GM04504 (cell line): Measurements from ENCODE around the gene EPM2A.
"Not testable (repeated sequence)": the region's sequence is repeated elsewhere in the genome, so short reads cannot be mapped to it uniquely, and the experiment has no call there.

ENCODE experiments used
- DNase-seq: peaks from one replicate; pipeline ENCODE4 v3.0.0-alpha.2; 2012; ENCODE audit warnings: low read depth

The EPM2A gene

DNA sequence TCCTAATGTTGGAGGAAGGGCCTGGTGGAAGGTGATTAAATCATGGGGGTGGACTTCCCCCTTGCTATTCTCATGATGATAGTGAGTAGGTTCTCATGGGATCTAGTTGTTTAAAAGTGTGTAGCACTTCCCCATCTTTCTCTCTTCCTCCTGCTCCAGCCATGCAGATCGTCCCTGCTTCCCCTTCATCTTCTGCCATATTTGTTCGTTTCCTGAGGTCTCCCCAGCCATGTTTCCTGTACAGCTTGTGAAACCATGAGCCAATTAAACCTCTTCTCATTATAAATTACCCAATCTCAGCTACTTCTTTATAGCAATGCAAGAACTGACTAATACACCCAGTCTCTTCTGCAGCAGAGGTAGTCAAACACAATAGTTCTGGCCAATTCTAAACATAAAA lies 5.4 kb downstream of the EPM2A start:
- no peak for DNase-seq

DNA sequence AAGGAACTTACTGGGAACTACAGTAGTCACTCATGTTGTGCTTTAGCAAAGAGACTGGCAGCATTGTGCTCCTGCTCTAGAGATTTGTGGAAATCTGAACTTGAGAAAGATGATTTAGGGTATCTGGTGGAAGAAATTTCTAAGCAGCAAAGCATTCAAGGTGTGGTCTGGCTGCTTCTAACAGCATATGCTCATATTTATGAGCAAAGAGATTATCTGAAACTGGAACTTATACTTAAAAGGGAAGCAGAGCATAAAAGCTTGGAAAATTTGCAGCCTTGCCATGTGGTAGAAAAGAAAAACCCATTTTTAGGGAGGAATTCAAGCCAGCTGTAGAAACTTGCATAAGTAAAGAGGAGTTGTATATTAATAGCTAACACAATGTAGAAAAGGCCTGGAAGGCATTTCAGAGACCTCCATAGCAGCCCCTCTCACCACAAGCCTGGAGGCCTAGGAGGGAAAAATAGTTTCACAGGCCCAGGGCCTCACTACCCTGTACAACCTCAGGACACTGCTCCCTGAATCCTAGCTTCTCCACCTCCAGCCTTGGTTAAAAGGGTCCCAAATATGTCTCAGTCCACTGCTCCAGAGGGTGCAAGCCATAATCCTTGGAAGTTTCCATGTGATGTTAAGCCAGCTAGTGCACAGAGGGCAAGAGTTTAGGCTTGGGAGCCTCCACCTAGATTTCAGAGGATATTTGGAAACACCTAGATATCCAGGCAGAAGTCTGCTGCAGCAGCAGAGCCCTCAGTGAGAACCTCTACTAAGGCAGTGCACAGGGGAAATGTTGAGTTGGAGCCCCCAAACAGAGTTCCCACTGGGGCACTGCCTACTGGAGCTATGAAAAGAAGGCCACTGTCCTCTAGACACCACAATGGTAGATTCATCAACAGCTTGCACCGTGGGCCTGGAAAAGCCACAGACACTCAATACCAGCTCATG lies 6.6 kb downstream of the EPM2A start:
- no peak for DNase-seq

DNA sequence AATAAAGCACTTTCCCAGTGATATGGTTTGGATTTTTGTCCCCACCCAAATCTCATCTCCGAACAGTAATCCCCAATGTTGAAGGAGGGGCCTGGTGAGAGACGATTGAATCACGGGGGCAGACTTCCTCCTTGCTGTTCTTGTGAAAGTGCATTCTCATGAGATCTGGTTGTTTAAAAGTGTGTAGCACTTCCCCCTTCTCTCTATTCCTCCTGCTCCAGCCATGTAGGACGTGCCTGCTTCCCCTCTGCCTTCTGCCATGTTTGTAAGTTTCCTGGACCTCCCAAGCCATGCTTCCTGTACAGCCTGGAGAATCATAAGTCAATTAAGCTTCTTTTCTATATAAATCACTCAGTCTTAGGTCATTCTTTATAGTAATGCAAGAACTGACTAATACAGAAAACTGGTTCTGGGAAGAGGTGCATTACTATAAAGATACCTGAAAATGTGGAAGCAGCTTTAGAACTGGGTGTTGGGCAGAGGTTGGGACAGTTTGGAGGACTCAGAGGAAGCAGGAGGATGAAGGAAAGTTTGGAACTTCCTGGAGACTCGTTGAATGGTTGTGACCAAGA lies 7.4 kb downstream of the EPM2A start:
- no peak for DNase-seq

DNA sequence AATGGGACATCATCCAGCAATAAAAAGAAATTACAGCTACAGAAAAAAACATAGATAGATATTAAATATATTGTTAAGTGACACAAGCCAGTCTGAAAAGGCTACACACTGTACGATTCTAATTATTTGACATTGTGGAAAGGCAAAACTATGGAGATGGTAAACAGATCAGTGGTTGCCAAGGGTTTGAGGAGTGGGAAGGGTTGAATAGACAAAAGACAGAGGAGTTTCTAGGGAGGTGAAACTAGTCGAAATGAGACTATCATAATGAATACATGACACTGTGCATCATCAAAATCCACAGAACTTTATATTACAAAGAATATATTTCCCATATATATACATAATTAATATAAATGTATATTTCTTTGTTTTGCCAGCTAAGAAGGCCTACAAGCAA lies 9.8 kb downstream of the EPM2A start:
- no peak for DNase-seq

DNA sequence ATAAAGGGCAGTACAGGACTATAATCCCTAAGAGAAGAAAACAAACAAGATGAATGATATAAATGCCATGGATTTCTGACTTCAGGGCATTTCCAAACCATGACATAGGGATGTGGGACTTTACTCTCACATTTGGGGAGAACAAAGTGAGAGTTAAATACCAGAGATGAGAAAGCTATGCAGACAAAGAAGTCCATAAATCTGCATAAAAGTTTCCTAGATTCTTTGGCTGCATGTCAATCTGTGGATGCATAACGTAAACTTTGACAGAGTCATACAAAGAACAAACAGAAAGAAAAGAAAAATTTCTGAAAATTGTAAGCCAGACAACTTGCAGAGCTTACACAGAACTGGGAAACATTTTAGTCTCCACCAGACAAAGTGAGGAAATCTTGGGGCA lies 11.7 kb downstream of the EPM2A start:
- no peak for DNase-seq

GRCh38 chr6:145722190-145722589 lies 13.1 kb downstream of the EPM2A start:
- DNase-seq: no peak

DNA sequence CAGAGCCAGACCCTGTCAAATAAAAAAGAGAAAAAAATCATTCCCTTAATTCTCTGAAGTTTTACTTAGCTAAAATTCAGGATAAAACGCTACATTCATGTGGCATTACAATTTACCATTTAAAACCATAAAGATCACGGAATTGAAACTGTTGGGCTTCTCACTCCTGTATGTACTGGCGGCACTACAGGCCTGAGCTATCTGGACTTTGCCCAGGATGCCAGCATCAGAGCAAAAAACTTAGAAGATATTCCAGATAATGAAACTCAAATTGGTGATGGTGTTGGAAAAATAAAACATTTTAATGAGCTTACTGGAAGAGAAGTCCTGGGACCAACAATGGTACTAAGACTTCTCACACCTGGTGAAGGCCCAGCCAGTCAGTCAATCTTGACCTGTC lies 14.2 kb downstream of the EPM2A start:
- no peak for DNase-seq

GRCh38 chr6:145715426-145715825 lies 19.9 kb downstream of the EPM2A start:
- no peak for DNase-seq

- DNase-seq: no peak
Observed at GRCh38 chr6:145714731-145715130, 20.6 kb downstream of the EPM2A start.

DNA sequence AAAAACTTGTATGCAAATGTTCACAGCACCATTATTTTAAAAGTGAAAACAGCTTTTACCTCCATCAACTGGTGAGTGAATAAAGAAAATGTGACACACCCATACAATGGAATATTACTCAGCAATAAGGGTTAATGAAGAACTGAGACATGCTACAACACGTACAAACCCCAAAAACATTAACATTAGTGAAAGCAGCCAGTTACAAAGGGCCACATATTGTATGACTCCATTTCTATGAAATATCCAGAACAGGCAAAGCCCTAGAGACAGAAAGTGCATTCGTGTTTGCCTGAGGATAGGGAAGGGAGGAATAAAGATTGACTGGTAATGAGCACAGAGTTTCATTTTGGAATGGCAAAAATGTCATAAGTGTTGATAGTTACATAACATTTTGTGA lies 21.5 kb downstream of the EPM2A start:
- no peak for DNase-seq

- DNase-seq: no peak
Observed at GRCh38 chr6:145711372-145711771, 23.9 kb downstream of the EPM2A start.

DNA sequence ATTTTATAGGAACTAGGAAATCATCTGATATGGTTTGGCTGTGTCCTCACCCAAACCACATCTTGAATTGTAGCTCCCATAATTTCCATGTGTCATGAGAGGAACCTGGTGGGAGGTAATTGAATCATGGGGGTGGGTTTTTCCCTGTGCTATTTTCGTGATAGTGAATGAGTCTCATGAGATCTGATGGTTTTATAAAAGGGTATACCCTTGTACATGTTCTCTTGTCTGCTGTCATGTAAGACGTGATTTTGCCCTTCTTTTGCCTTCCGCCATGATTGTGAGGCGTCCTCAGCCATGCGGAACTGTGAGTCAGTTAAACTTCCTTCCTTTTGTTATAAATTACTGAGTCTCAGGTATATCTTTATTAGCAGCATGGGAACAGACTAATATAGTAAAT lies 27.9 kb downstream of the EPM2A start:
- no peak for DNase-seq

GRCh38 chr6:145705561-145705960 lies 29.8 kb downstream of the EPM2A start:
- no peak for DNase-seq

DNA sequence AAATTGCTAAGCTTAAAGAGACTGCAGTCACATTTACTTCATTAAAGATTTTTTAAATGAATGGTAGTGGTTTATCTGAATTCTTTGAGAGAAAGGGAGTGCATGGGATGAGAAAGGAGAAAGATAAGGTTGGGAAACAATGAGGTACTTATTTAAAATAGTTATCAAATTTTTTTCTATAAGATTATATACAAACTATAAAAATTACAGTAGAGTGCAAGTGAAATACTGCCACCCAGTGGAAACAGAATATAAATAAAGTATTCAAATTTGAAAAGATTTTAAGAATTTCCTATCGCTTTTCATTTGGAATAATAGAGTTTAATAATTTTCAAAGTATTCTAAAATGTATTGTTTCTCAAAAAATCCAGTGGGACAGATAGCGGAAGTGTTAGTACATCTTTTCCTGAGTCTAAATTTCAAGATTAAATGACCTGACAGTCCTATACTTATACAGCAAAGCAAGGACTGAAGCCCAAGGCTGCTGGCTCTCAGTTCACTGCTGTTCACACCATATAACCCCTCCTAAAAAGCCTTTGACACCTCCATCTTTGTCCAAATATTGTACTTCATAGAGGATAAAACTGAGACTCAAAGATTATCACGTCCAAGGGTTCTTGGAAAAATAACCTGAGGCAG lies 31.1 kb downstream of the EPM2A start:
- no peak for DNase-seq

DNA sequence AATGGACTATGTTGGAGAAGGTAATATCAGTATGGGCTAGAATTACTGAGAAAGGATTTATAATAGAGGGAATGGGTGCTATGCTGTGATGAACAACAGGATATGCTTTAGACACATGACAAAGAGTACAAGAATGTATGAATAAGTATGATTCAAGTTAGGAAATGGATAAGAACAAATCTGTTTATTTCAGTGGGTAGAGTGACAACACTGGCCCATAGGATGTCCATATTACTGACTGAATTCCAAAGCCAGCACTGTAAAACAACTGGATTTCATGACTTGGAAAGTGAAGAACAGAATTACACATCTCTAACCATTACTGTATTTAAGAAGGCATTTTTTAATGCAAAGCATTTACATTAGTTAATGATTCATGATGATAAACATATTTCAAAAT lies 35.9 kb downstream of the EPM2A start:
- DNase-seq: no peak

DNA sequence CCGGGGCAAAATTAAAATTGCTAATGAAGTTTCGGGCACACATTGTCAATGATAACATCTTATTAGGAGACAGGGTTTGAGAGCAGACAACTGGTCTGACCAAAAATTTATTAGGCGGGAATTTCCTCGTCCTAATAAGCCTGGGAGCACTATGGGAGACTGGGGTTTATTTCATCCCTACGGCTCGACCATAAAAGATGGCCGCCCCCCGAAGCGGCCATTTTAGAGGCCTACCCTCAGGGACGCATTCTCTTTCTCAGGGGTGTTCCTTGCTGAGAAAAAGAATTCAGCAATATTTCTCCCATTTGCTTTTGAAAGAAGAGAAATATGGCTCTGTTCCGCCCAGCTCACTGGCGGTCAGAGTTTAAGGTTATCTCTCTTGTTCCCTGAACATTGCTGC lies 37.9 kb downstream of the EPM2A start:
- not testable (repeated sequence) for DNase-seq

DNA sequence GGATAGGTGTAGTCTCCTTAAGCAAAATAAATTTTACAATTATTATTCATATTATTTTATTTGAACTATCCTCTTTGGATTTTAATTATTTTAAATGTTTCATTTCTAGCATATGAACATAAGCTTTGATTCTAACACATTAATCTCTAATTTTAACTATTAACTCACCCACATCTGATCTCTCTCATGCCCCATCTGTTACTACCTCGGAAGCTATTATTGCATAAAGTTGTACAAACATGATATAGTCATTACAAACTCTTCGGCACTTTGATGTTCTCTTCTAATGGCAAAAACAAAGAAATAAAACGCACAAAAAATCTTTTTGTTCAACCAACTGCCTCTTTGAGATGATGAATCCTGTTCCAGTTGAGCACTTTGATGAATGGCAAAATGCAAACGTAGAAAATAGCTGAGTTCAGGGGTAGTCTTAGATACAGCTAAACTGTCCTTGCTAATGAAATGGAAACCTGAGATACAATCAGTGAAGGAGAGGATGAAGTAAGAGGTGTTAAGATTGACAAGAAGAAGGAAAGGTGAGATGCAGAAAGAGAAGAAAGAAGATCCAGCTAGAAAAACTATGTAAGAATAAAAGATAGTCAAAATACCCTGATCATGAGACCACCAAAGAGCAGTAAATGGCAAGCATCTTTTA lies 41.1 kb downstream of the EPM2A start:
- no peak for DNase-seq

GRCh38 chr6:145690969-145691368 lies 44.4 kb downstream of the EPM2A start:
- no peak for DNase-seq

GRCh38 chr6:145689529-145689928 lies 45.8 kb downstream of the EPM2A start:
- no peak for DNase-seq

DNA sequence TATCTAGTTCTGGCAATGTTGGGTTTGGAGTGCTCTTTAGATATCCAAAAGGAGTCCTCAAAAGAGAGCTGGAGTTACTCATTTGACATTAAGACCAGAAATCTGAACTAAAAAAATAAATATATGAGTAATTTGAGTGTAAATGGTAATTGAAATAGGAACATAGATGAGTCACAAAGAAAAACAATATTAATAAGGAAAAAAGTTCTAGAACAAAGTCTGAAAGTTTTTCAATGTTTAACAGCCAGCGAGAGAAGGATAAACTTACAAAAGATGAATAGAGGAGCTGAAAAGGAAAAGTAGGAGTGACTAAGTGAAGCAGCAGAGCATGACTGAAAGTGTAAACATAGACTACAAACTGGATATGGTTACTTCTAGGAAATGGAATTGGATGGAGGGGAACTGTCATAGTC lies 46.8 kb downstream of the EPM2A start:
- DNase-seq: no peak

GRCh38 chr6:145685932-145686331 lies 49.4 kb downstream of the EPM2A start:
- DNase-seq: no peak

- no peak for DNase-seq
Observed at GRCh38 chr6:145681965-145682364, 53.4 kb downstream of the EPM2A start.

DNA sequence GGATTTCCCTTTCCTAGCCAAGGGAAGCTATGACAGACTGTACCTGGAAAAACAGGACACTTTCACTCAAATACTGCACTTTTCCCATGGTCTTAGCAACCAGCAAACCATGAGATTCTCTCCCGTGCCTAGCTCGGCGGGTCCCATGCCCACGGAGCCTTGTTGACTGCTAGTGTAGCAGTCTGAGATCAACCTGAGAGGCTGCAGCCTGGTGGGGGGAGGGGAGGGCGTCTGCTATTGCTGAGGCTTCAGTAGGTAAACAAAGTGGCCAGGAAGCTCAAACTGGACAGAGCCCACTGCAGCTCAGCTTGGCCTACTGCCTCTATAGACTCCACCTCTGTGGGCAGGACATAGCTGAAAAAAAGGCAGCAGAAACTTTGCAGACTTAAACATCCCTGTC lies 61.8 kb downstream of the EPM2A start:
- no peak for DNase-seq
